GM19025 (cell line): Measurements from ENCODE around the gene PARG.
A peak's percentile ranks its signal among the peaks of the same experiment; 100 is the strongest.
"Not testable (repeated sequence)": the region's sequence is repeated elsewhere in the genome, so short reads cannot be mapped to it uniquely, and the experiment has no call there.

Experiments
- ATAC-seq: cut with Tn5 transposase; IDR thresholded peaks from one replicate; pipeline ENCODE4 v1.9.1; 2021; ENCODE audit warnings: mild to moderate bottlenecking, low read depth, moderate library complexity; ENCODE audit not compliant: unreplicated experiment

Gene PARG

DNA sequence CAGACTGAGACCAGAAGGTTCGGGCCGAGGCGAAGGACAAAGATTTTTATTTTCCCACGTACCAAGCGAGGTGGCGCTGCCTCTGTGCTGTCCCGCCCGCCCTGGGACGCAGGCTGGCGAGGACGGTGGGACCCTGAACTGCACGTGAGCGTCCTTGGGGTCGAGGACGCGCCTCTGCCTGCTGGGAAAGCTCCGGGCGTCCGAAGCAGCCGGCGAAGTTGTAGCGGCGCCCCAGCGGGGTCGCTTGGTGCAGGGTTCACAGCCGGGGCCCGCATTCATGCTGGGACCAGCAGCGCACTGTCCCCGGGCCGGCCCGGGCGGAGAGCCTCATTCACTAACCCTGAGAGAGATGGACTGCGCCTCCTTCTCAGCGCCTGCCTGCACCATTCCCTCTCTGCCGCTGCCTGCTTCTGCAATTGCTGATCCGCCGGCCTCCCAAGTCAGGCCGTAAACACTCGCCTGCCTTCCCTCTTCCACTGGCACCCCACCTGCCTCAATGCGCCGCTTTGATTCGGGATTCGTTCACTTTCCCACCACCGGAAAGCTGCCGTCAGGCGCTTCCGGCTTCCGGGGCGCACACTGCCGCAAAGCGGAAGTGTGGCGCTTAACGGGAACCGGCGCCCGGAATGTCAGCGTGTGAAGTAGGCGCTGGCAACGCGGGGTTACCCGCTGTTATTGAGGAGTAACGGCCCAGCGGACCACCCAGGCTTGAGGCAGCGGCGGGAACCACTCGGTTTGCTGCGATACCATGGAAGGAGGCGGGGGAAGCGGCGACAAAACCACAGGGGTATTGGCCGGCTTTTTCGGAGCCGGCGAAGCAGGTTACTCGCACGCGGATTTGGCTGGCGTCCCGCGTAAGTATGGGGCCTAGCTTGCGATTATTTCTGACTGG is at the start of gene PARG, which contains the start of gene TIMM23B:
Gene PARG (minus strand): TSS at position 581 of the 892 bp plus-strand sequence. CDS start 302 bp downstream, at position 279.
Gene TIMM23B (plus strand): TSS at position 607 of the 892 bp plus-strand sequence. CDS start 142 bp downstream, at position 749.
- ATAC-seq = peak; percentile 61

DNA sequence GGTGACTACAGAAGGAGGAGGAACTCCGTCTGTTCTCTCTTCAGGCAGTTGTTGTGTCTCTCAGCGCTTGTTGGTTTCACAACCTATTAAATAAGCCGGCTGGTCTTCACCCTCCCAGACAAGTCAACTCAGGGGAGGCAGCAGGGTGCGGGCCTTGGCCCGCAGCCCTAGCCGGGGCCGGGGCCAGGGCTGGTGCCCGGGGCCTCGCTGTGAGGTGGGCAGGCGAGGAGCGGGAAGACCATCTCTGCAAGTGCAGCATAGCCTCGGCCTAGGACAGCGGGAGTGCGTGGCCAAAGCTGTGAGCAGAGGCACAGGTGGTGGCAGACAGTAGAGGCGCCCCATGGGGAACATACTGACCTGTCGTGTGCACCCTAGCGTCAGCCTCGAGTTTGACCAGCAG is 46.5 kb upstream of the PARG start, which contains the start of gene AGAP6:
Gene AGAP6 (plus strand): TSS at position 31 of the 400 bp plus-strand sequence. CDS start 310 bp downstream, at position 341.
- ATAC-seq = not testable (repeated sequence)

DNA sequence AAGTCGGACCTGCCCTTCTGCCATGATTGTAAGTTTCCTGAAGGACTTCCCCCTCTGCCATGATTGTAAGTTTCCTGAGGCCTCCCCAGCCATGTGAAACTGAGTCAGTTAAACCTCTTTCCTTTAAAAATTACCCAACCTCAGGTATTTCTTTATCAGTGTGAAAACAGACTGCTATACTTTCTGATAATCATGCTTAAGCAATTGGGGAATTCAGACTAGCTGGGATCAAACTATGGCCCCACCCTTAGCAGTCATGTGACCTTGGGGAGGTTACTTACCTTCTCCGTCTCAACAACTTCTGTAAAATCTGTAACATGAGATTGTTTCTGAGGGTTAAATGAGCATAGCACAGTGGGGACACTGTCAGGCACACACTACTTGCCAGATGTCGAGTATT is 45.4 kb upstream of the PARG start:
- ATAC-seq = not testable (repeated sequence)

DNA sequence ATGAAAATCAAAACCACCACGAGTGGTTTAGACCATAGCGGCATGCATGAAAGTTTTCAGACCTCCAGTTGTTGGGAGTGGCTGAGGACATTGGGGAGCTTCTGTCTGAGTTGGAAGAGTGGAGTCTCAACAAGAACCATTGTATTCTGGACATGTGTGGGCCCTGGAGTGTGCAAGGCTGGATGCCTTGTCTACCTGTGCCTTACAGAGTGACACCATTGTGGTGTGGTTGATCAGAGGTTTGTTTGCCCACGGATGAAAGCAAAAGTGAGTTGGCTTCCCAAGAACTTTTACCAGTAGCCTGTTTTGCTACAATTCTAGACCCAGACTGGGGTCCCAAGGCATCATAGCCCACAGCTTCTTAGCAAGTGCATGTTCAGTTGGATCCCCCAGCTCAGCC is 35.9 kb upstream of the PARG start:
- not testable (repeated sequence) for ATAC-seq

DNA sequence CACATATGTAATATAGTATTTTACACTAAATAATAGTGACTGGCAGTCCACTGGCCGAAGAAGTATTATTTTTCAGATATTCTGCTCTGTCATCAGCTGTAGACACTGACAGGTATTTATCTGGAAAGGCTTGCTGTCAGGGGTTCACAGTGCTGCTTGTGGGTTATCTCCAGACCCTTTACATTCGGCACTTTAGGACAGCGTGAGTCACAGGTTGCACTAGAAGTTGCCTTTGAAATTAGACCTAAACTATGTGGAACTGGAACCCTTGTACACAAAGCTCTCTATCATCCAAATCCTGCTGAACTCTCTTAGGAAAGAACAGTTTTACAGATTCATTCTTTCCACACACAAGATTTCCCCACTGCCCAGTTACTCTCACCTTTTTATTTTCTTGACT is 30.3 kb upstream of the PARG start:
- ATAC-seq = not testable (repeated sequence)

DNA sequence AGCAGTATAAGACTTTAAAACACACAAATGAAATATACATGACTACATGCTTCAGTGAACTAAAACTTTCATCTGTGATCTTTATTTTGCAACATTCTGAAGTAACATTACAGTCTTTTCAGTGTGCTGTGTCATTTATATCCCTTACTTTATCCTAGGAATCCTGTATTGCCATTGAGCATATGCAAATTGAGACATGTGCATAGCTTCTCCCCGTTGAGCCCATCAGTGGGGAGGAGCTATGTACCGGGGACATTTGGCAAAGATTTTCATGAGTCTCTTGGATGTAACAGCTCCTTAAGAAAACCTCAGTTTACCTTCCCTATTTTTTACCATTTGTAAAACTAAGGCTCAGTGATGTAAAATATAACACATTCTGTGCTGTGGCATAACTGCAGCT is 29.6 kb upstream of the PARG start:
- not testable (repeated sequence) for ATAC-seq

DNA sequence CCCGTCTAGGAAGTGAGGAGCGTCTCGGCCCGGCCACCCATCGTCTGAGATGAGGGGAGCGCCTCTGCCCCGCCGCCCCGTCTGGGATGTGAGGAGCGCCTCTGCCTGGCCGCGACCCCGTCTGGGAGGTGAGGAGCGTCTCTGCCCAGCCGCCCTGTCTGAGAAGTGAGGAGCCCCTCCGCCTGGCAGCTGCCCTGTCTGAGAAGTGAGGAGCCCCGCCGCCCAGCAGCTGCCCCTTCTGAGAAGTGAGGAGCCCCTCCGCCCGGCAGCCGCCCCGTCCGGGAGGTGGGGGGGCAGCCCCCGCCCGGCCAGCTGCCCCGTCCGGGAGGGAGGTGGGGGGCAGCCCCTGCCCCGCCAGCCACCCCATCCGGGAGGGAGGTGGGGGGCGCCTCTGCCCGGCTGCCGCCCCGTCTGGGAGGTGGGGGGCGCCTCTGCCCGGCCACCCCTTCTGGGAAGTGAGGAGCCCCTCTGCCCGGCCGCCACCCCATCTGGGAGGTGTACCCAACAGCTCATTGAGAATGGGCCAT is 28.6 kb upstream of the PARG start:
- ATAC-seq = not testable (repeated sequence)

DNA sequence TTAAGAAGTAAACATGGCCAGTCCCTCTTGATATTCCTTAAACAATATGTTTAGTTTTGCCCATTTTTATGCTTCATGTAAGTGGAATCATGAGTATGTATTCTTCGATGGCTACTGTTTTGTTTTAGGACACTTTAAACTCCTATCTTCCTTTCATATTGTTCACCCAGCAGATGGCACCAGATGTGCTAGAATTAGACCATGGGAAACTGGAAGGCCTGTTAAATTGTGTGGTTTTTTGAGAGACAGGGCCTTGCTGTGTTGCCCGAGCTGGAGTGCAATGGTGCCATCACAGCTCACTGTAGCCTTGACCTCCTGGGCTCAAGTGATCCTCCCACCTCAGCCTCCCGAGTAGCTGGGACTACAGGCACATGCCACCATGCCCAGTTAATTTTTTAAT is 11.3 kb upstream of the PARG start:
- not testable (repeated sequence) for ATAC-seq

DNA sequence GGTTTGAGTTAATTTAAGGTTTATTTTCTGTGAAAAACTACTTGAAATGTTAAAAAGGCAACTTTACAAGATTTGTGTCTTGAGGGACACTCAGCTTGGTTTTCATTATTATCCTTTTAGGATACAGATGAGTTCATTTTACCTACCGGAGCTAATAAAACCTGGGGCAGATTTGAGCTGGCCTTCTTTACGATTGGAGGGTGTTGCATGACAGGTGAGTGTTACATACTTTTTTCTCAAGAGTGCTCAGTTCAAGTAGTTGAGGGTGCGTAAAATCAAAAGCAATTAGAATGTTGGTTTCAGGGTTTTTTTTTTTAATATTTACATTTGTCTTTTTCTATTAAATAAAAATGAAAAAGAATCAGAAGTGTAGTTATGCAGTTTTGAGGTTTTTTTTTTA is 10.2 kb upstream of the PARG start:
- ATAC-seq = not testable (repeated sequence)

DNA sequence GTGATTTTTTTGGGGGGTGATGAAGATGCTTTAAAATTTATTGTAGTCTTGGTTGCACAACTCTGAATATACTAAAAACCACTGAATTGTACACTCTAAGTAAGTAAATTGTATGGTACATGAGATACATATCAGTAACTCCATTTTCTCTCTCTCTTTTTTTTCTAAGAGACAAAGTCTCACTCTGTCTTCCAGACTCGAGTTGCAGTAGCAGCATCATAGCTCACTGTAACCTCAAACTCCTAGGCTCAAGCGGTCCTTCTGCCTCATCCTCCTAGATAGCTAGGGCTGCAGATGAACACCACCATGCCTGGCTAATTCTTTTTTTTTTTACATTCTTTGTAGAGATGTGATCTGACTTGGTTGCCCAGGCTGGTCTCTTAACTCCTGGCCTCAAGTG is 6.9 kb upstream of the PARG start:
- not testable (repeated sequence) for ATAC-seq

DNA sequence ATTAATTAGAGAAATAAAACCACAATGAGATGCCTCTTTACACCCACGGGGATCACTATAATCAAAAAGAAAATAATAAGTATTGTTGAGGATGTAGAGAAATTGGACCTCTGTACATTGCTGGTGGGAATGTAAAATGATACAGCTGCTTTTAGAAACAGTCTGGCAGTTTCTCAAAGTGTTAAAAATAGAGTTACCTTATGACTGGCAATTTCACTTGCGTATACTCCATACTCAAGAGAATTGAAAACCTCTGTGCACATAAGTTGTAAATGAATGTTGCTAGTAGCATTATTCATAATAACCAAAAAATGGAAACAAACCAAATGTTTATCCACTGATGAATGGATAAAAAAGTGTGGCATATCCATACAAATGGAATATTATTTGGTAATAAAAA is 6.3 kb upstream of the PARG start:
- ATAC-seq = peak; percentile 77

DNA sequence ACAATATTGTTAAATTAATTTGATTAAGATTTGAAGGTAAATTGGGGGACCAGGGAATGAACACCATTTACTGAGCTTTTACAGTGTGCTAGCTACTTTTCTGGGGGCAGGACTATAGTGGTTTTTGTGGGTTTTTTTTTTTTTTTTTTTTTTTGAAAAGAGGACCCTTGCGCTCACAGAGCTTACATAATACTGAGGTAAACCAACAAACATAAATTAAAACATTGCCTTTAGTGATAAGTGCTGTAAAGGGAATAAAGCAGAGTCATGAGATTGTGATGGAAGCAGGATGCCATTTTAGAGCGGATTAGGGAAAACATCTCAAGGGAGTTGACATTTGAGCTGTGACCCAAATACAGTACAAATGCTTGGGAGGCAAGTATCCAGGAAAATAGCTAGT is 1.8 kb upstream of the PARG start:
- not testable (repeated sequence) for ATAC-seq

DNA sequence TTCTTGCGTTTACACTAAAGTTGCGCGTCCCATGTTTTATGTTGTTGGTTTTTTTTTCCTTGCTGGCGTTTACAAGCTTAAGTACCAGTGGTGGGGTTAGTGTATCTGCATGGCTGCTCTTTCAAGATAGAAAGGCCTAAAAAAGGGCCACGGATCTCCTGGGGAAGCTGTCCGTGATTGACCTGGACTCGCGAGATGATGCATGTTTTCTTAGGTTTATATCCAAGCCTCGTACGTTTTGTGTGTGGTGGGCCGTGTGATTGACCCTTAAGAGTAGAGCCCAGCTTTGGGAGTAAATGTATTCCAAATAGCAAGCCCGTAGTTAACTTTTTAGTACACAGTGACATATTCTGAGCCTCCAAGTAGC is 495 bp upstream of the PARG start:
- ATAC-seq = peak; percentile 14

DNA sequence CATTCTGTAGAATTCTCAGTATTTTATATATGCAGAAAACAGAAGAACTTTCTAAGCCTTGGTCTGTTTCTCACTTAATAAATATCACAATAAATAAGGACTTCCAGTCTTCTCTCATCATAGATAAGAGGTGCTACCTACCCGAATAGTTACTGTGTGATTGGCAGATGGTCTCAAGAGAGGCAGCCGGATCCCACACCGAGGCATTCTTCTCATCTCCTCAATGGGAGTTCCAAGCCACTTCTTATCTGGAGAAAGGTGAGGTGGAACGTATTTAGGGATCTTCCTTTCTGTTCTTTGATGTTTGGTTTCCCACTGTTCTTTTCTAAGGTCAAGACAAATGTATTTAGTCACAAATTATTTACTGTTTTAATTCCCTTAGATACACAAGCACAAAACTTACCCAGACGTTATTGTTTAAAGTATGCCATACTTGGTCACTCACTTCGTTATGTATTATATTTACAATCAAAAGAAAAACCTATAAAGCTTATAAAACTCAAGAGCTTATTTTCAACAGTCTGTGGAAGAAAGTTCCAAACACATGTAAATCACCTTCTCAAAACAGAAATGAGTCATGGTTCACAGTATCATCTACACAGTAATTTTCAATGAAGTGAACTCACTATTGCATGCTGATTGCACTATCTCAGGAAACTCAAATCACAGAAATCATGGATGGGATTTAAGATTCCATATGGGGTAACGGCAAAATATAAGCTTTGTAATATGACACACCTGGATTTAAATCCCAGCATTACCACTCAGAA is 9.7 kb downstream of the PARG start:
- ATAC-seq = not testable (repeated sequence)

DNA sequence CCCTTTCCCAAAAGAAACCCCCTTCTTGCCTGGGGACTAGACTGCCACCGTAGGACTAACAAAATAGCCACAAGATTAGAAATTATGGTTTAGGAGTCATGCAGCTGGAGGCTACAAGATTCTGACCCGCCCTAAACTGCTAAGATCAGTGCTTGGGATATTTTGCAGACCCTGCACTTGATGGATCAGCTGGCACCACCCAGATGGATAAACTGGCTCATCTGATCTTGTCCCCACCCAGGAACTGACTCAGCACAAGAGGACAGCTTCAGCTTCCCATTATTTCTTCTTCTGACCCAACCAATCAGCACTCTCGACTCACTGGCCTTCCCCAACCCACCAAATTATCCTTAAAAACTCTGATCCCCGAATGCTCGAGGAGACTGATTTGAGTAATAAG is 10.6 kb downstream of the PARG start:
- not testable (repeated sequence) for ATAC-seq

DNA sequence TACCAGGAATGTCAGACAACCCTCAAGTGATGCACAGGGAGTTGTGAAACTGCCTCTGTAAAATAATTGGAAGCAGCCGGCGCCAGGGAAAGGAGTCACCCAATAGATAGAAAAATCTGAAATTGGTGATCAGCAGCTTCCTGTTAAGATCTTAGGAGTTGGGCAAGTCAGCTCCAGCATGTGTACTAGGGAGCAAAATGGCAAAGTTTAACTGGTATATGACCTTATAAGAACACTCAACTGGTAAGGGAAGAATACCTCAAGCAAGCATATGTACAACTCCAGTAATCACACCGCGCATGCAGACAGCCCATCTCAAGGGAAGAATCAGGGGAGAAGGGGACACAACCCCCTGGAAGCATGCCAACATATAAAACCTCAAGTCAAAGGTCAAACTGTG is 18.3 kb downstream of the PARG start:
- ATAC-seq = not testable (repeated sequence)

DNA sequence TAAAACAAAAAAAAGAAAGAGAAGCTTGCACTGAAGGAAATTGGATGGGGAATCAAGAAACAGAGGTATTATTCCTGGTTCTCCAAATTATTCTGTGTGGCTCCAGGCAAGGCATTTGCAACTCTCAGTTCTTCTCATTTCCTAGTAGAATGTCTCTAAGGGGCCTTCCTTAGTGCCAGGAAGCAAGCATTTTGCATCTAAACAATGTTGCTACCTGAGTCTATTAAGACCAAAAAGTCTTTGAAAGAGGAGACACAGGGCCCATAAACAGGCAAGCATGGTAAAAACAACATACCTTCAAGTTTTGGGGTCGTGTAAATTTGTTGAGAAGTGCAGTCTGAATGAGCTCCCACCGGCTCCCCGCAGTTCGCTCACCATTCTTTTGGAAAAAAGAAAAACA is 19.8 kb downstream of the PARG start:
- ATAC-seq = not testable (repeated sequence)

DNA sequence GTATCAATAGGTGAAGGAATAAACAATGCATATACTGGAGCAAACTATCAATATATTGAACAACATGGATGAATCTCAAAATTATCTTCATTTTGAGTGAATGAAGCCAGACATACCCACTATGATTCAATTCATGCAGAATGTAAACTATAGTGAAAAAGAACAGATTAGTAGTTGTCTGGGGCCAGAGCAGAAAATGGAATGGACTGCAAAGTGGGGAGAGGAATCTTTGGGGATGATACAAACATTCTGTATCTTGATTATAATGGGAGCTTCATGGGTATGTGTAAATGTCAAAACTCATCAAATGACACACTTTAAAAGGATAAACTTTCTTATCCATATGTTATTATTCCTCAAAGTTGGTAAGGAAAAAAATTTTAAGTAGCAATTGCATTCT is 23.9 kb downstream of the PARG start:
- not testable (repeated sequence) for ATAC-seq

DNA sequence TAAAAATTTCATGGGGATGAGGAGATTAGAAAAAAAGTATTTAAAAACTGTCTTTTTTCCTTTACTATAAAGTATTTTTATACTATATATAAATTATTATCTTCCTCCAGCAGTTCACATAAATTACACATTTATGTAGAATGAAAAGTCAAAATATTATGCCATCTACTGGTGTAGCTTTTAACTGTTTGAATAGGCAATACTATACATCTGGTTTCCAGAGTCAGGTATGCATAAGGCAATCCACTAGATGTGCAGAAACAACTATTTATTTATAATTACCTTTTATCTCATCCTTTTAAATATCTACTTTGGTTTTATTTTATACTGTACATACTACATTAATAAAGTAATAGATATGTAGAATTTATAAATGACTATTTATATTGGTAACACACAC is 25.4 kb downstream of the PARG start:
- ATAC-seq = not testable (repeated sequence)

DNA sequence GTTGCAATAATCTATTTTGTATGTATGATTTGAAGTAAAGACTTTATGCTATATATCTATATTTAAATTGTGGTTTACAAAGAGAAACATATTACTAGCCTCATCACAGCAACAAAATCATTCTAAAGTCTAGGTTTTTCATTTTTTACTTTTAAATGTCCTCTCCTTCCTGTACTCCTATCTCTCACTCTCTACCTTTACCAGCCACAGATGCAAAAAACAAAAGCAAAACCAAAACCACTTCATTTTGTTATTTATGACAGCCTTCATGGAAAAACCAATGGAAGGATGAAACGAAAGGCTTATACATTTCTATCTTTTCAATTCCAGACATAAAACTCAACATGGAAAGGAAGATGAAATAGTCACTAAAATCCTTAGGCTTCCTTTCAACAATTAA is 31.5 kb downstream of the PARG start:
- not testable (repeated sequence) for ATAC-seq
